A549 (cell line): ENCODE data around the gene SBK3. TPM values are rescaled to one million over a fixed set of nuclear protein-coding genes. Genes with fewer than 3 reads are reported as not detected.
A peak's percentile ranks its signal among the peaks of the same experiment; 100 is the strongest.
"Not testable (repeated sequence)": the region's sequence is repeated elsewhere in the genome, so short reads cannot be mapped to it uniquely, and the experiment has no call there.

Experiments used
- ATAC-seq, 2 experiments: fragments of 200-7000 bp in 1 of 2; fragments of >200 bp in 1 of 2; cut with Nextera tagmentation in 1 of 2; cut with Tn5 transposase in 1 of 2; 3 replicates each; pipeline versions ENCODE4 v1.8.0 to v1.9.1; 2018 to 2020; ENCODE audit warnings: mild to moderate bottlenecking in 1 of 2, moderate library complexity in 1 of 2
- CTCF ChIA-PET: fragments of 300-600 bp; sonication (Branson Sonifier 250); formaldehyde crosslinking; extraction: SDS; loops from one replicate; lab custom pipeline; 2021; ENCODE audit warnings: antibody characterized with exemption, inconsistent platforms; lab: Yijun Ruan, JAX
- POLR2A ChIA-PET: fragments of 350-600 bp; formaldehyde crosslinking; extraction: SDS; loops from one replicate; lab custom pipeline; 2021; ENCODE audit warnings: antibody characterized with exemption, inconsistent platforms; lab: Yijun Ruan, JAX
- DNase-seq, 2 experiments: peaks; one replicate each; pipeline versions ENCODE4 v3.0.0 to v3.0.0-alpha.2; 2011 to 2016; ENCODE audit warnings: low read depth in 1 of 2, low spot score in 1 of 2
- FAIRE-seq: peaks from 2 replicates; lab custom pipeline; 2011; peaks lifted over from hg19 to GRCh38; lab: Jason Lieb, UNC
- H3K27ac ChIP-seq, 2 experiments: fragments of >200 bp; sonication (Bioruptor Twin); formaldehyde crosslinking; 3 replicates each; pipeline ENCODE4 v1.5.1; 2016 to 2017
- H3K4me1 ChIP-seq: fragments of >200 bp; sonication (Bioruptor Twin); formaldehyde crosslinking; 3 replicates; pipeline ENCODE4 v1.6.1; 2016
- H3K4me2 ChIP-seq: fragments of >200 bp; sonication (Bioruptor Twin); formaldehyde crosslinking; 3 replicates; pipeline ENCODE4 v1.6.1; 2016
- H3K4me3 ChIP-seq: fragments of >200 bp; sonication (Bioruptor Twin); formaldehyde crosslinking; 3 replicates; pipeline ENCODE4 v1.5.1; 2016
- H3K9me3 ChIP-seq: fragments of >200 bp; sonication (Bioruptor Twin); formaldehyde crosslinking; 3 replicates; pipeline ENCODE4 v1.6.1; 2016
- CEBPB ChIP-seq, 2 experiments: fragments of >200 bp in 1 of 2; sonication (Bioruptor Twin) in 1 of 2; formaldehyde crosslinking in 1 of 2; IDR thresholded peaks; 2 replicates each; pipeline ENCODE4 v1.6.1; 2012 to 2016
- CHD2 ChIP-seq: fragments of 150-350 bp; IDR thresholded peaks from 2 replicates; pipeline ENCODE4 v1.6.1; 2014; ENCODE audit warnings: low read length; ENCODE audit not compliant: partially characterized antibody
- EHF ChIP-seq: fragments of 250-450 bp; sonication (Bioruptor Pico); IDR thresholded peaks from 2 replicates; pipeline ENCODE4 v1.5.0; 2020; ENCODE audit warnings: mild to moderate bottlenecking
- GATA3 ChIP-seq: IDR thresholded peaks from 2 replicates; pipeline ENCODE4 v1.6.1; 2012; ENCODE audit warnings: borderline replicate concordance
- KDM1A ChIP-seq: fragments of 200-600 bp; sonication (generic); IDR thresholded peaks from 2 replicates; pipeline ENCODE4 v1.6.1; 2016; ENCODE audit warnings: low read depth, mild to moderate bottlenecking
- KDM5A ChIP-seq: fragments of 200-600 bp; sonication (generic); IDR thresholded peaks from 2 replicates; pipeline ENCODE4 v1.6.1; 2016; ENCODE audit warnings: antibody characterized with exemption, mild to moderate bottlenecking
- POLR2A ChIP-seq: IDR thresholded peaks from 2 replicates; pipeline ENCODE4 v1.6.1; 2012; ENCODE audit warnings: mild to moderate bottlenecking, low read length
- RARB ChIP-seq: fragments of 250-450 bp; sonication (Bioruptor Pico); IDR thresholded peaks from 2 replicates; pipeline ENCODE4 v1.8.0; 2021; ENCODE audit warnings: mild to moderate bottlenecking, moderate library complexity
- RCOR1 ChIP-seq: fragments of 150-350 bp; IDR thresholded peaks from 2 replicates; pipeline ENCODE4 v1.6.1; 2014; ENCODE audit warnings: antibody characterized with exemption, low read length, low read depth
- SREBF2 ChIP-seq: fragments of 450-650 bp; IDR thresholded peaks from 2 replicates; pipeline ENCODE4 v1.6.1; 2014; ENCODE audit warnings: mild to moderate bottlenecking, moderate library complexity
- TP53 ChIP-seq: fragments of 250-450 bp; sonication (Bioruptor Pico); IDR thresholded peaks from 2 replicates; pipeline ENCODE4 v1.5.0; 2021; ENCODE audit warnings: mild to moderate bottlenecking, moderate library complexity
- WGBS: methylation state at CpG from one replicate; pipeline ENCODE4 v1.1.6; 2017; ENCODE audit errors: missing lambda C conversion rate; 5-methylcytosine and 5-hydroxymethylcytosine counted together
- polyA plus RNA-seq, 4 experiments: library from polyadenylated mRNA; depleted of rRNA in 3 of 4; stranded (reverse); fragments of >200 nt; fragmentation: RNase III in 1 of 4; extraction: RNeasy Plus Mini Kit Qiagen cat#74134 plus additional on column Dnase treatment in 1 of 4; gene quantifications; 2 replicates in 3 of 4; 3 replicates in 1 of 4; pipeline ENCODE4 v1.2.3, GENCODE V29; 2011 to 2017
- TF ChIP-seq, protein P1 (sequence below): fragments of 200-600 bp; sonication (generic); IDR thresholded peaks from 2 replicates; pipeline ENCODE4 v1.6.1; 2016; ENCODE audit warnings: antibody characterized with exemption, mild to moderate bottlenecking, moderate library complexity
- TF ChIP-seq, protein P2 (sequence below): fragments of 450-650 bp; IDR thresholded peaks from 2 replicates; pipeline ENCODE4 v1.6.1; 2014; ENCODE audit warnings: antibody characterized with exemption
- TF ChIP-seq, protein P3 (sequence below): fragments of >200 bp; sonication (Bioruptor Twin); formaldehyde crosslinking; IDR thresholded peaks from 3 replicates; pipeline ENCODE4 v1.5.1; 2016

The SBK3 gene
- polyA plus RNA-seq, 2 of the 4 experiments (the other 2 are of a cell fraction) = 1.1 TPM

DNA sequence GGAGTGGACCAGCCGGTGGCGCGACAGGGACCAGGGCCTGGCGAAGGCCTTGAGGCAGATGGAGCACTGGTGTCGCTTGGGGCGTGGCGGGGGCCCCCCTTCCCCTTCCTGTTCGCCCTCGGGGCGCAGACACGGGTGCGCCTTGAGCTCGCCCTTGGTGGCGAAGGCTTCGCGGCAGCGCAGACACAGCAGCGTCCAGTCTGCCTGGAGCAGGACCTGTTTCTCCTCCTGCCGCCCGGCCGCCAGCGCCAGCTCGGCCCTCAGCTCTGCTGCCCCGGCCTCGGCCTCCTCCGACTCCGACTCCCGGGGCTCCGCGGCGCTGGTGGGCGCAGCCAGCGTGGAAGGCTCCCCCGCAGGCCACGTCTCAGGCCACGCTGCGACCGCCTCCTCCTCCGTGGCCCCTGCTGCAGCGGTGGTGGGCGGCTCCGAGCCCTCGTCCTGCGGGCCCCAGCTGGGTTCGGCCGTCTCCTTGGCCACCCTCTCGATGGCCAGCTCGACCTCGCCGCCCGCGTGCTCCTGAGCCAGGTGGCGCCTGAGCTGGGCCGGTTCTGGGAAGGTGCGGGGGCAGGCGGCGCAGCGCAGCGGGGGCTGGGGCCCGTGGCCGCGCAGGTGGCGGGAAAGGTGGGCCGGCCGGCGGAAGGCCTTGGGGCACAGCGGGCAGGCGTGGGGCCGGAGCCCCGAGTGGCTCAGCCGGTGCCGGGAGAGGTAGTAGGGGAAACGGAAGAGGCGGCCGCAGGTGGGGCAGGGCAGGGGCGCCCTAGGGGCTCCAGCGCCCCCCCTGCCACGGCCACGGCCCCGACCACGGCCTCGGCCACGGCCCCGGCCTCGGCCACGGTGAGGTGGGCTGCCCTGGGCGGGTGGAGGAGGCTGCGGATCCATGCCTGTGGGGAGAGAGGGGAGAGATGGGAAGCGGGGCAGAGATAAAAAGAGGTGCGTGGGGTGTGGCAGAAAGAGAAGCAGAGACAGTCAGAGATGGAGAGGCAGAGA, 33.7 kb upstream of the SBK3 start:
- Histone ChIP-seq H3K4me2 (peak overlapping the region; percentile 85), H3K27ac (peak overlapping the region; percentile 99 to 100), H3K4me3 (peak overlapping the region; percentile 96), H3K9me3 (no peaks in the 10 kb centered on the region), H3K4me1 (peaks cover 23% of the 10 kb centered on the region)
- TF ChIP-seq RARB (CRISPR knock-in tag) = no peak
- TF ChIP-seq, protein P1, sequence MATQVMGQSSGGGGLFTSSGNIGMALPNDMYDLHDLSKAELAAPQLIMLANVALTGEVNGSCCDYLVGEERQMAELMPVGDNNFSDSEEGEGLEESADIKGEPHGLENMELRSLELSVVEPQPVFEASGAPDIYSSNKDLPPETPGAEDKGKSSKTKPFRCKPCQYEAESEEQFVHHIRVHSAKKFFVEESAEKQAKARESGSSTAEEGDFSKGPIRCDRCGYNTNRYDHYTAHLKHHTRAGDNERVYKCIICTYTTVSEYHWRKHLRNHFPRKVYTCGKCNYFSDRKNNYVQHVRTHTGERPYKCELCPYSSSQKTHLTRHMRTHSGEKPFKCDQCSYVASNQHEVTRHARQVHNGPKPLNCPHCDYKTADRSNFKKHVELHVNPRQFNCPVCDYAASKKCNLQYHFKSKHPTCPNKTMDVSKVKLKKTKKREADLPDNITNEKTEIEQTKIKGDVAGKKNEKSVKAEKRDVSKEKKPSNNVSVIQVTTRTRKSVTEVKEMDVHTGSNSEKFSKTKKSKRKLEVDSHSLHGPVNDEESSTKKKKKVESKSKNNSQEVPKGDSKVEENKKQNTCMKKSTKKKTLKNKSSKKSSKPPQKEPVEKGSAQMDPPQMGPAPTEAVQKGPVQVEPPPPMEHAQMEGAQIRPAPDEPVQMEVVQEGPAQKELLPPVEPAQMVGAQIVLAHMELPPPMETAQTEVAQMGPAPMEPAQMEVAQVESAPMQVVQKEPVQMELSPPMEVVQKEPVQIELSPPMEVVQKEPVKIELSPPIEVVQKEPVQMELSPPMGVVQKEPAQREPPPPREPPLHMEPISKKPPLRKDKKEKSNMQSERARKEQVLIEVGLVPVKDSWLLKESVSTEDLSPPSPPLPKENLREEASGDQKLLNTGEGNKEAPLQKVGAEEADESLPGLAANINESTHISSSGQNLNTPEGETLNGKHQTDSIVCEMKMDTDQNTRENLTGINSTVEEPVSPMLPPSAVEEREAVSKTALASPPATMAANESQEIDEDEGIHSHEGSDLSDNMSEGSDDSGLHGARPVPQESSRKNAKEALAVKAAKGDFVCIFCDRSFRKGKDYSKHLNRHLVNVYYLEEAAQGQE = no peak
- FAIRE-seq (no peak), DNase-seq (no peak), ATAC-seq (no peak)
- ChIA-PET CTCF (interaction anchor here (1.0 to 1.3 kb wide), 3 partner anchors 9 to 111 kb away, joined by 3 to 5 read pairs (median 4); partner anchors contain the start of gene ZNF865), POLR2A (no interaction called here)
- WGBS = 95% methylated on average over 85 of the region's 90 CpGs

DNA sequence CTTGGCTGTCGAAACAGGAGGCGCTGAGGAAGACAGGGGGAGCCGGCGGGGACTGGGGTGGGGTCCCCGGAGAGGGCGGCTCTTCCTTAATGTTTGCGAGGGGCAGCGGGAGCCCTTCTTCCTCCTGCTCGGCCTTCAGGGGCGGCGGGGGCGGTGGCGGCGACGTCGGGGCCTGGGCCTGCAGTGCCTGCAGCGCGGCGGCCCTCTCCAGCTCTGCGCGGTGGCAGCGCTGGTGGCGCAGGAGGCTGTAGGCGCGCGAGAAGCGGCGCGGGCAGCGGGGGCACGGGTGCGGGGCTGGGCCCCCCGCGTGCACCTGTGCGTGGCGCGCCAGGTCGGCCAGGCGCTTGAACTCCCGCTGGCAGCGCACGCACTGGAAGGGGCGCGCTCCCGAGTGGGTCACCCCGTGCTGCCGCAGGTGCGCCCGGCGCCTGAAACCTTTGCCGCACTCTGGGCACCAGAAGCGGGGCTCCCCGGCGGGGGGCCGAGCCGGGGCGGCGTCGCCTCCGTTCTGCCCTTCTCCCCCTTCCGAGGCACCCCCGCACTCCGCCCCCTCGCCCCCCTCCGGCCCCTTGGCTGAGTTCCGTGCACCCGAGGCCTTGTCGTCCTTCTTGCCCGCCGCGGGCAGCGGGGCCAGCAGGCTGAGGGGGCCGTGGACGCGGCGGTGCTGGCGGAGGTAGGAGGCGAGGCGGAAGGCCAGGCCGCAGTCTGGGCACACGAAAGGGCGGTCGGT, 32.9 kb upstream of the SBK3 start:
- H3K4me2 ChIP-seq = no peak overlapping the region
- ATAC-seq (no peak), DNase-seq (no peak)
- no peak overlapping the region for H3K4me3 ChIP-seq
- no peak for TF ChIP-seq POLR2A
- no peak for TF ChIP-seq CHD2
- TF ChIP-seq KDM1A = no peak
- TF ChIP-seq, all 56 proteins: peak for 0
- no peaks in the 10 kb centered on the region for H3K9me3 ChIP-seq
- ChIA-PET POLR2A (no interaction called here), CTCF (interaction anchor here (1.0 to 1.3 kb wide), 4 partner anchors 8 to 111 kb away, joined by 3 to 5 read pairs (median 4); partner anchors contain the start of gene ZNF865)
- no peak for FAIRE-seq
- peaks cover 23% of the 10 kb centered on the region for H3K4me1 ChIP-seq
- 96% methylated on average over 72 of the region's 83 CpGs for WGBS
- no peak overlapping the region for H3K27ac ChIP-seq

DNA sequence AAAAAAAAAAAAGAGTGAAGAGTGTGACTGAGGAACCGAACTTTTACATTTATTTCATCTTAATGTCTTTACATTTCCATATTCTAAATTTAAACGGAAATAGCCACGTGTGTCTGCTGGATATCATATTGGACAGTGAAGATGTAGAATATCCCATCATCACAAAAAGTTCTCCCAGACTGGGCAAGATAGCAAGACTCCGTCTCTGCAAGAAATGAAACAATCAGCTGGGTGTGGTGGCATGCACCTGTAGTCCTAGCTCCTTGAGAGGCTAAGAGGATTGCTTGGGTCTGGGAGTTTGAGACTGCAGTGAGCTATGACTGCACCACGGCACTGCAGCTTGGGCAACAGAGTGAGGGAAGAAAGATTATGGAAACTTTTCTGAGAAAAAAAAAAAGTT, 31.4 kb upstream of the SBK3 start:
- no peak for TF ChIP-seq GATA3
- TF ChIP-seq KDM5A = no peak
- TF ChIP-seq, protein P2, sequence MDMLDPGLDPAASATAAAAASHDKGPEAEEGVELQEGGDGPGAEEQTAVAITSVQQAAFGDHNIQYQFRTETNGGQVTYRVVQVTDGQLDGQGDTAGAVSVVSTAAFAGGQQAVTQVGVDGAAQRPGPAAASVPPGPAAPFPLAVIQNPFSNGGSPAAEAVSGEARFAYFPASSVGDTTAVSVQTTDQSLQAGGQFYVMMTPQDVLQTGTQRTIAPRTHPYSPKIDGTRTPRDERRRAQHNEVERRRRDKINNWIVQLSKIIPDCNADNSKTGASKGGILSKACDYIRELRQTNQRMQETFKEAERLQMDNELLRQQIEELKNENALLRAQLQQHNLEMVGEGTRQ = no peak
- no peak for TF ChIP-seq CEBPB (IDR thresholded peaks at IDR 0.05)
- TF ChIP-seq TP53 (CRISPR knock-in tag) = no peak
- no peak for TF ChIP-seq RCOR1
- no peak for TF ChIP-seq SREBF2
- no peak for TF ChIP-seq EHF (CRISPR knock-in tag)
- TF ChIP-seq, protein P3, sequence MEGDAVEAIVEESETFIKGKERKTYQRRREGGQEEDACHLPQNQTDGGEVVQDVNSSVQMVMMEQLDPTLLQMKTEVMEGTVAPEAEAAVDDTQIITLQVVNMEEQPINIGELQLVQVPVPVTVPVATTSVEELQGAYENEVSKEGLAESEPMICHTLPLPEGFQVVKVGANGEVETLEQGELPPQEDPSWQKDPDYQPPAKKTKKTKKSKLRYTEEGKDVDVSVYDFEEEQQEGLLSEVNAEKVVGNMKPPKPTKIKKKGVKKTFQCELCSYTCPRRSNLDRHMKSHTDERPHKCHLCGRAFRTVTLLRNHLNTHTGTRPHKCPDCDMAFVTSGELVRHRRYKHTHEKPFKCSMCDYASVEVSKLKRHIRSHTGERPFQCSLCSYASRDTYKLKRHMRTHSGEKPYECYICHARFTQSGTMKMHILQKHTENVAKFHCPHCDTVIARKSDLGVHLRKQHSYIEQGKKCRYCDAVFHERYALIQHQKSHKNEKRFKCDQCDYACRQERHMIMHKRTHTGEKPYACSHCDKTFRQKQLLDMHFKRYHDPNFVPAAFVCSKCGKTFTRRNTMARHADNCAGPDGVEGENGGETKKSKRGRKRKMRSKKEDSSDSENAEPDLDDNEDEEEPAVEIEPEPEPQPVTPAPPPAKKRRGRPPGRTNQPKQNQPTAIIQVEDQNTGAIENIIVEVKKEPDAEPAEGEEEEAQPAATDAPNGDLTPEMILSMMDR = no peak
- Histone ChIP-seq H3K4me1 (peaks cover 13% of the 10 kb centered on the region), H3K4me3 (no peak overlapping the region), H3K27ac (no peak overlapping the region), H3K9me3 (no peaks in the 10 kb centered on the region), H3K4me2 (no peak overlapping the region)
- DNase-seq = no peak
- POLR2A ChIA-PET = interaction anchor here (1.3 kb wide), 1 partner anchor 22 kb away, joined by 3 read pairs; the partner anchor contains the start of gene FIZ1
- no peak for ATAC-seq
- CTCF ChIA-PET = interaction anchor here (0.9 to 1.4 kb wide), 3 partner anchors 27 to 72 kb away, joined by 3 to 4 read pairs (median 3); no protein-coding TSS in a partner anchor
- WGBS = 89% methylated on average over 5 of the region's 5 CpGs
- no peak for FAIRE-seq

DNA sequence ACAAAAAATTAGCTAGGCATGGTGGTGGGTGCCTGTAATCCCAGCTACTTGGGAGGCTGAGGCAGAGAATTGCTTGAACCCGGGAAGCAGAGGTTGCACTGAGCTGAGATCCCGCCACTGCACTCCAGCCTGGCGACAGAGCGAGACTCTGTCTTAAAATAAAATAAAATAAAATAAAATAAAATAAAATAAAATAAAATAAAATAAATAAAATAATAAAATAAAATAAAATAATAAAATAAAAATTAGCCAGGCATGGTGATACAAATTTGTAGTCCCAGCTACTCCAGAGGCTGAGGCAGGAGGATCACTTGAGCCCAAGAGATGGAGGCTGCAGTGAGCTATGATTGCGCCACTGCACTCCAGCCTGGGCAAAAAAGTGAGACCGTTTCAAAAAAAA, 28.6 kb upstream of the SBK3 start:
- FAIRE-seq, H3K27ac ChIP-seq, ATAC-seq, H3K9me3 ChIP-seq, H3K4me3 ChIP-seq, H3K4me1 ChIP-seq, POLR2A ChIA-PET, H3K4me2 ChIP-seq, DNase-seq: not testable (repeated sequence)
- CTCF ChIA-PET = interaction anchor here (0.8 to 5.1 kb wide), 12 partner anchors 14 to 106 kb away, joined by 4 to 31 read pairs (median 5); partner anchors contain the start of gene ZNF865
- 86% methylated on average over 6 of the region's 6 CpGs for WGBS

DNA sequence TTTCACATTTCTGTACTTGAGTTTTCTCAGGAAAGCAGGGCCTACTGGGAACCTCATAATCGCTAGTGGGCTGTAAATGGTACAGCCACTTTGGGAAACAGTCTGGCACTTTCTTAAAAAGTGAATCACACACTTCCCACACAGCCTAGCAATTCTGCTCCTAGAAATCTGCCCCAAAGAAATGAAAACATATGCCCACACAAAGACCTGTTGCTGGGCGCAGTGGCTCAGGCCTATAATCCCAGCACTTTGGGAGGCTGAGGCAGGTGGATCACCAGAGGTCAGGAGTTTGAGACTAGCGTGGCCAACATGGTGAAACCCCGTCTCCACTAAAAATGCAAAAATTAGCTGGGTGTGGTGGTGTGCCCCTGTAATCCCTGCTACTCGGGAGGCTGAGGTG, 24.1 kb upstream of the SBK3 start:
- DNase-seq, H3K4me3 ChIP-seq, FAIRE-seq, ATAC-seq, H3K4me2 ChIP-seq, H3K9me3 ChIP-seq, H3K27ac ChIP-seq, H3K4me1 ChIP-seq: not testable (repeated sequence)
- ChIA-PET POLR2A (interaction anchor here (1.2 kb wide), 1 partner anchor 11 kb away, joined by 5 read pairs; the partner anchor contains the start of gene ZNF579), CTCF (interaction anchor here (1.0 to 1.9 kb wide), 3 partner anchors 9 to 102 kb away, joined by 3 to 5 read pairs (median 4); no protein-coding TSS in a partner anchor)
- WGBS = 83% methylated on average over 5 of the region's 5 CpGs
